Glutamatergic neuron (in vitro differentiated cells): ENCODE measurements around the gene MAGIX. TPM values are rescaled to one million over a fixed set of nuclear protein-coding genes. Genes with fewer than 3 reads are reported as not detected.

Experiments used
- DNase-seq: peaks from one replicate; pipeline ENCODE4 v3.0.0; 2022
- H3K27ac Mint-ChIP-seq: one replicate; pipeline ENCODE4 v1.8.0; 2020; ENCODE audit warnings: mild to moderate bottlenecking, mixed read lengths, inconsistent platforms; ENCODE audit not compliant: unreplicated experiment
- H3K27me3 Mint-ChIP-seq: one replicate; pipeline ENCODE4 v1.8.0; 2020; ENCODE audit warnings: mild to moderate bottlenecking, moderate library complexity, mixed read lengths, inconsistent platforms; ENCODE audit not compliant: unreplicated experiment
- H3K36me3 Mint-ChIP-seq: one replicate; pipeline ENCODE4 v1.8.0; 2020; ENCODE audit warnings: mild to moderate bottlenecking, mixed read lengths, inconsistent platforms; ENCODE audit not compliant: unreplicated experiment
- H3K4me1 Mint-ChIP-seq: one replicate; pipeline ENCODE4 v1.8.0; 2020; ENCODE audit warnings: mild to moderate bottlenecking, low read depth, mixed read lengths, inconsistent platforms; ENCODE audit not compliant: unreplicated experiment
- H3K4me3 Mint-ChIP-seq: one replicate; pipeline ENCODE4 v1.8.0; 2020; ENCODE audit warnings: mild to moderate bottlenecking, mixed read lengths, inconsistent platforms; ENCODE audit not compliant: unreplicated experiment
- H3K9me3 Mint-ChIP-seq: one replicate; pipeline ENCODE4 v1.8.0; 2020; ENCODE audit warnings: mild to moderate bottlenecking, moderate library complexity, mixed read lengths, inconsistent platforms; ENCODE audit not compliant: unreplicated experiment
- total RNA-seq: library from RNA; stranded (reverse); fragmentation: NEBNext Ultra II Directional; extraction: Animal tissue kit (Norgen Biotek cat#: 25700); gene quantifications from one replicate; pipeline ENCODE4 v1.2.1, GENCODE V29; 2021; ENCODE audit not compliant: unreplicated experiment
- TF ChIP-seq, protein P1 (sequence below): fragments of 200-600 bp; sonication (generic); IDR thresholded peaks from one replicate; pipeline ENCODE4 v1.5.0; 2021; ENCODE audit not compliant: partially characterized antibody, unreplicated experiment

The MAGIX gene
- total RNA-seq, 1 donor from 2014 or later: 2.7 TPM

DNA sequence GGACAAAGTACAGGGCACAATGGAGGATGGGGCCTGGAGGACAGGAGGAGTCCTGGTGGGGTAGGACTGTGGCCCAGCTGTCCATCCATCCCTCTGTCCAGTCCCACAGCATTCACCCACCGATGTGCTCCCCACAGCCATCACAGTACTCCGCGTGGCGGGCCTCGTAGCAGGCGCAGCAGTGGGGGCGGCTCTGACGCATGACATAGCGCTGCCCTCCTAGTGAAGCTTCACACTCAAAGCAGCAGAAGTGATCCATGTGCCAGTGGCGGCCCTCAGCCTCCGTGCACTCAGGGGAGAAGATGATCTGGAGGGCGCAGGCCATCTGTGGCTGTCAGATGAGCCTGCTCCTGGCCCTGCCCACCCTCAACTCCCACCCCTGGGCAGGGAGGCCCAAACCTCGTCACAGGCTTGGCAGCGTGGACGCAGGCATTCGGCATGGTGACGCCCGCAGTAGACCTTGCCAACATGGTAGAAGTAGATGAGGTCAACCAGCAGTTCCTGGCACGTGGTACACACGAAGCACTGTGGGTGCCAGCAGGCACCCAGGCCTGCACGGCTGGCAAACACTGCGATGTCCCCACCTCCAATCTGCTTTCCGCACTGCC is 15.4 kb downstream of the MAGIX start:
- peaks cover 2% of the 10 kb centered on the region for H3K9me3 Mint-ChIP-seq
- H3K27ac Mint-ChIP-seq: no peak overlapping the region

DNA sequence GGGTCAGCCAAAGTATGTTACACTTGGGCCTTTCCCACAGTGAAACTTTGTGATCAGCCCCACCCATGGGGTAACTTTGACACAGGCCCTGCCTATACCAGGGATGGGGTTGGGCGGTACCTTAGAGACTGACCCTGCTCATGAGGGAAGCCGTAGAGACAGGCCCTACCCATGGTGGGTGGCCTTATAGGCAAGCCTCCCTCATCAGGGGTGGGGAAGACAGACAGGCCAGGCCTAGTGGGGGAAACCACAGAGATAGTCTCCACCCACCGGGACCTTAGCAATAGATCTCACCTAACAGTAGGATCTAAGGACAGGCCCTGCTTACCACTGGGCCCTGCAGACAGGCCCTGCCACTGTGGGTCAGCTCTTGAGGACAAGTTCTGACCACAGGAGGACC is 16.0 kb downstream of the MAGIX start:
- TF ChIP-seq, protein P1, sequence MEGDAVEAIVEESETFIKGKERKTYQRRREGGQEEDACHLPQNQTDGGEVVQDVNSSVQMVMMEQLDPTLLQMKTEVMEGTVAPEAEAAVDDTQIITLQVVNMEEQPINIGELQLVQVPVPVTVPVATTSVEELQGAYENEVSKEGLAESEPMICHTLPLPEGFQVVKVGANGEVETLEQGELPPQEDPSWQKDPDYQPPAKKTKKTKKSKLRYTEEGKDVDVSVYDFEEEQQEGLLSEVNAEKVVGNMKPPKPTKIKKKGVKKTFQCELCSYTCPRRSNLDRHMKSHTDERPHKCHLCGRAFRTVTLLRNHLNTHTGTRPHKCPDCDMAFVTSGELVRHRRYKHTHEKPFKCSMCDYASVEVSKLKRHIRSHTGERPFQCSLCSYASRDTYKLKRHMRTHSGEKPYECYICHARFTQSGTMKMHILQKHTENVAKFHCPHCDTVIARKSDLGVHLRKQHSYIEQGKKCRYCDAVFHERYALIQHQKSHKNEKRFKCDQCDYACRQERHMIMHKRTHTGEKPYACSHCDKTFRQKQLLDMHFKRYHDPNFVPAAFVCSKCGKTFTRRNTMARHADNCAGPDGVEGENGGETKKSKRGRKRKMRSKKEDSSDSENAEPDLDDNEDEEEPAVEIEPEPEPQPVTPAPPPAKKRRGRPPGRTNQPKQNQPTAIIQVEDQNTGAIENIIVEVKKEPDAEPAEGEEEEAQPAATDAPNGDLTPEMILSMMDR: no peak

More for the DNA sequence above, 15.4 kb downstream of the MAGIX start:
- TF ChIP-seq, protein P1: no peak
- Mint-ChIP-seq H3K4me1 (peaks cover 8% of the 10 kb centered on the region), H3K4me3 (no peak overlapping the region), H3K27me3 (peaks cover 9% of the 10 kb centered on the region), H3K36me3 (no peaks in the 10 kb centered on the region)
- DNase-seq: no peak

DNA sequence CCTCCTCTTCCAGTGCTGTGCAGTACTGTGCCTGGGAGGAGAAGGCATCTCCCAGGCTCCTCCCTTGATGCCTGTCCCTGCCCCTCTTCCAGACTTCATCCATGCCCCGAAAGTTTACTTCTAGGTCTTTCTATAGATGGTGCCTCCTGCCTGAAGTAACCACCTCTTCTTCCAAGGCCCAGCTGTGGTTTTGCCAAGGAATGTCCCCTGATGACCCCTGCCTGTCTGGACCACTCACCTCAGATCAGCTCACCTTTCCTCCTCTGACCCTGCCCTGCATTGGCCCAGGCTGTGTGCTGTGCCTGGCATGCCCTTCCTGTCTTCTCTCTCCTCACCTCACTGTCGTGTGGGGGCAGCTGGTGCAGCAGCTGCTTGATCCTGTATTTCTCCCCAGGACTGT is 16.8 kb downstream of the MAGIX start:
- TF ChIP-seq, protein P1: no peak
- no peak for DNase-seq
- Mint-ChIP-seq H3K4me1 (peaks cover 8% of the 10 kb centered on the region), H3K27me3 (peaks cover 9% of the 10 kb centered on the region), H3K9me3 (peaks cover 2% of the 10 kb centered on the region), H3K4me3 (no peak overlapping the region), H3K36me3 (no peaks in the 10 kb centered on the region), H3K27ac (peak overlapping the region; percentile 8)

More for the DNA sequence above, 16.0 kb downstream of the MAGIX start:
- peaks cover 2% of the 10 kb centered on the region for H3K9me3 Mint-ChIP-seq
- DNase-seq: no peak
- peaks cover 8% of the 10 kb centered on the region for H3K4me1 Mint-ChIP-seq
- H3K36me3 Mint-ChIP-seq: no peaks in the 10 kb centered on the region
- H3K4me3 Mint-ChIP-seq: no peak overlapping the region
- no peak overlapping the region for H3K27ac Mint-ChIP-seq
- H3K27me3 Mint-ChIP-seq: peaks cover 9% of the 10 kb centered on the region

DNA sequence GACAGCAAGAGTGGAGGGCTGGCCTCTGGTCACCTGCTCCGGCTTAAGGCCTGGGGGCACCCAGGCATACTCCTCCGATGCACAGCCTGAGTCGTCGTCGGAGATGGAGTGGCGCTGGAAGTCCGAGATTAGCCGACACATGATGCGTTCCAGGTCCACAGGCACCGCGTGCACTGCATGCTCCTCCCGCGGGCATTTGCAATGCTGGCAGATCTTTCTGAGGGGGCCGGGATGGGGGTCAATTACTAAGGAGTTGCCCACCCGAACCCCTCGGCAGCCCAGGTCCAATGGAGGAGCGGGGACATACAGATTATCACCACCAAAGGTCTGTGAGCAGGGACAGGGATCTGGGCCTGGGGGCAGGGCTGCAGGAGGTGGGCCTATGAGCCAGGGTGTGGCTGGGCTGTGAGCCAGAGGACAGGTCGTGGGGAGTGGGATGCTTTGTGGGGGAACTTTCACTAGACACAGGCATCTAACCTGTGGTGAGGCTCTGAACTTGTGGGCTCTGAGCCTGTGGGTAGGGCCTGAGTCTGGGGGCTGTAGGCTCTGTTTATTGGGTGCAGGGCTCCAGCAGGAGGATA is 21.2 kb downstream of the MAGIX start:
- Mint-ChIP-seq H3K9me3 (peaks cover 6% of the 10 kb centered on the region), H3K4me3 (no peak overlapping the region), H3K36me3 (no peaks in the 10 kb centered on the region), H3K4me1 (peaks cover 9% of the 10 kb centered on the region), H3K27me3 (peaks cover 8% of the 10 kb centered on the region), H3K27ac (no peak overlapping the region)
- TF ChIP-seq, protein P1: no peak
- no peak for DNase-seq
